Endothelial cell of umbilical vein (primary cell): Measurements from ENCODE around the gene CPNE5. TPM values are rescaled to one million over a fixed set of nuclear protein-coding genes. Genes with fewer than 3 reads are reported as not detected.

Source experiments
- BruUV-seq: library from RNA; stranded (reverse); fragments of 400-500 nt; replicated peaks from 2 replicates; lab custom pipeline; 2021; lab: Mats Ljungman, UMichigan
- CTCF ChIA-PET: fragments of 300-600, 350-600 bp; sonication (Branson Sonifier 250); formaldehyde crosslinking; loops from one replicate; lab custom pipeline; 2021; ENCODE audit warnings: antibody characterized with exemption, inconsistent platforms; lab: Charles Lee
- POLR2A ChIA-PET: fragments of 300-600, 350-600 bp; sonication (Branson Sonifier 250); formaldehyde crosslinking; loops from one replicate; lab custom pipeline; 2021; ENCODE audit warnings: antibody characterized with exemption, inconsistent platforms; lab: Charles Lee
- DNase-seq: peaks from one replicate; pipeline ENCODE4 v3.0.0-alpha.2; 2011; ENCODE audit warnings: low read depth, low spot score
- FAIRE-seq: peaks from 2 replicates; lab custom pipeline; 2011; peaks lifted over from hg19 to GRCh38; lab: Jason Lieb, UNC
- H2AFZ ChIP-seq: 2 replicates; pipeline ENCODE4 v1.6.0; 2012; ENCODE audit warnings: low read depth, low read length, control low read depth, inconsistent platforms
- H3K27ac ChIP-seq: 2 replicates; pipeline ENCODE4 v1.5.1; 2011; ENCODE audit warnings: low read depth, mild to moderate bottlenecking, control low read depth, low read length, moderate library complexity; ENCODE audit not compliant: insufficient read depth
- H3K27me3 ChIP-seq, 2 experiments: 2 replicates each; pipeline versions ENCODE4 v1.6.0 to v1.6.1; 2011; ENCODE audit warnings: low read length in 2 of 2, mixed read lengths in 1 of 2; ENCODE audit not compliant: control insufficient read depth in 2 of 2, insufficient read depth in 2 of 2
- H3K36me3 ChIP-seq, 2 experiments: 2 replicates in 1 of 2; 3 replicates in 1 of 2; pipeline ENCODE4 v1.5.1; 2011; ENCODE audit warnings: low read length in 2 of 2, mild to moderate bottlenecking in 1 of 2, moderate library complexity in 1 of 2; ENCODE audit not compliant: control insufficient read depth in 2 of 2, insufficient read depth in 2 of 2; ENCODE audit errors: extremely low read depth in 1 of 2
- H3K4me1 ChIP-seq: 3 replicates; pipeline ENCODE4 v1.5.1; 2011; ENCODE audit warnings: mild to moderate bottlenecking, low read length; ENCODE audit not compliant: control insufficient read depth, insufficient read depth; ENCODE audit errors: extremely low read depth
- H3K4me2 ChIP-seq: 2 replicates; pipeline ENCODE4 v1.6.1; 2011; ENCODE audit warnings: low read length, control low read depth, mixed read lengths; ENCODE audit not compliant: insufficient read depth
- H3K4me3 ChIP-seq, 3 experiments: fragments of 200-600 bp in 1 of 3; sonication (generic), shearing (Covaris generic) in 1 of 3; replicated peaks in 1 of 3; 2 replicates each; pipeline ENCODE4 v1.5.1; 2011 to 2016; ENCODE audit warnings: control low read depth in 3 of 3, low read length in 3 of 3, mild to moderate bottlenecking in 2 of 3, inconsistent platforms in 1 of 3, low read depth in 1 of 3, moderate library complexity in 1 of 3; ENCODE audit not compliant: insufficient read depth in 1 of 3
- H3K79me2 ChIP-seq: 2 replicates; pipeline ENCODE4 v1.6.0; 2012; ENCODE audit warnings: low read length, inconsistent platforms; ENCODE audit not compliant: control insufficient read depth, insufficient read depth
- H3K9ac ChIP-seq: replicated peaks from 2 replicates; pipeline ENCODE3; 2011; ENCODE audit warnings: low read length, control low read depth; ENCODE audit not compliant: insufficient read depth; ENCODE audit errors: extremely low read depth
- H3K9me1 ChIP-seq: replicated peaks from 3 replicates; pipeline ENCODE4 v1.6.0; 2011; ENCODE audit warnings: mild to moderate bottlenecking, low read length; ENCODE audit not compliant: control insufficient read depth, insufficient read depth; ENCODE audit errors: extremely low read depth
- H3K9me3 ChIP-seq: replicated peaks from 2 replicates; pipeline ENCODE4 v1.5.1; 2012; ENCODE audit warnings: low read length, inconsistent platforms; ENCODE audit not compliant: control insufficient read depth, insufficient read depth
- H4K20me1 ChIP-seq: replicated peaks from 2 replicates; pipeline ENCODE3; 2011; ENCODE audit warnings: mild to moderate bottlenecking, low read length; ENCODE audit not compliant: control insufficient read depth, insufficient read depth; ENCODE audit errors: extremely low read depth
- CTCF ChIP-seq, 2 donors: IDR thresholded peaks; 1 replicate in 1 of 2; 2 replicates in 1 of 2; pipeline ENCODE4 v1.5.1; 2011; ENCODE audit warnings: low read length in 2 of 2, mild to moderate bottlenecking in 2 of 2, moderate library complexity in 2 of 2, control low read depth in 1 of 2, inconsistent platforms in 1 of 2, low read depth in 1 of 2; ENCODE audit not compliant: insufficient read depth in 1 of 2; ENCODE audit errors: extremely low read depth in 1 of 2
- EZH2 ChIP-seq: IDR thresholded peaks from 2 replicates; pipeline ENCODE4 v1.6.1; 2012; ENCODE audit warnings: borderline replicate concordance, low read depth, mild to moderate bottlenecking, moderate library complexity, low read length, inconsistent platforms; ENCODE audit not compliant: severe bottlenecking
- FOS ChIP-seq: IDR thresholded peaks from 2 replicates; pipeline ENCODE4 v1.6.1; 2011; ENCODE audit warnings: mild to moderate bottlenecking, low read length, moderate library complexity, borderline replicate concordance; ENCODE audit not compliant: insufficient read depth
- GATA2 ChIP-seq: IDR thresholded peaks from 2 replicates; pipeline ENCODE4 v1.7.0; 2011; ENCODE audit warnings: low read depth, mild to moderate bottlenecking, moderate library complexity, mixed read lengths, low read length; ENCODE audit not compliant: insufficient read length, insufficient read depth
- JUN ChIP-seq: IDR thresholded peaks from 2 replicates; pipeline ENCODE4 v1.6.1; 2011; ENCODE audit warnings: borderline replicate concordance, low read depth; ENCODE audit not compliant: insufficient read length, insufficient read depth
- MAX ChIP-seq: IDR thresholded peaks from 2 replicates; pipeline ENCODE4 v1.6.1; 2011; ENCODE audit not compliant: insufficient read depth, insufficient read length
- MYC ChIP-seq: IDR thresholded peaks from one replicate; pipeline ENCODE4 v1.6.1; 2011; ENCODE audit warnings: mild to moderate bottlenecking, low read depth, low read length
- POLR2A ChIP-seq: IDR thresholded peaks from 2 replicates; pipeline ENCODE4 v1.6.1; 2012; ENCODE audit warnings: low read depth, mild to moderate bottlenecking, control low read depth, low read length
- POLR2AphosphoS5 ChIP-seq: IDR thresholded peaks from 2 replicates; pipeline ENCODE4 v1.6.1; 2012; ENCODE audit warnings: low read depth, mild to moderate bottlenecking, control low read depth, low read length, moderate library complexity; ENCODE audit not compliant: insufficient read depth
- dilution Hi-C: fragments of 300-500 bp; cut with MboI; formaldehyde crosslinking; loops from one replicate; pipeline ENCODE4 v1.15.0; 2019; ENCODE audit warnings: low sequenced_read_pairs; ENCODE audit not compliant: extremely low pct_ligation_motif_present
- intact Hi-C: fragments of 100-400 bp; cut with micrococcal nuclease; formaldehyde crosslinking; loops from one replicate; pipeline ENCODE4 v1.10.0; 2022
- polyA plus RNA-seq, 4 experiments: library from polyadenylated mRNA; depleted of rRNA in 3 of 4; stranded (reverse) in 3 of 4; unstranded in 1 of 4; fragments of >200 nt; gene quantifications; 2 replicates each; pipeline versions ENCODE4 v1.2.1 to v1.2.3, GENCODE V29; 2011 to 2012; ENCODE audit warnings: missing spikeins in 1 of 4
- total RNA-seq: library from RNA; stranded (reverse); gene quantifications from 2 replicates; pipeline ENCODE4 v1.2.3, GENCODE V29; 2021

The CPNE5 gene
- total and polyA plus RNA-seq, 2 donors (not counting 3 experiments of a cell fraction or from before 2014, with no cell fraction given), result 18.8 to 49.4 TPM

GRCh38 chr6:36737043-36737785 lies 102.0 kb downstream of the CPNE5 start:
- Histone ChIP-seq H3K9me3 (no peaks in the 10 kb centered on the region), H3K36me3 (no peaks in the 10 kb centered on the region), H3K79me2 (no peaks in the 10 kb centered on the region), H3K27ac (no peak overlapping the region), H3K4me1 (peaks cover 42% of the 10 kb centered on the region), H2AFZ (no peak overlapping the region), H3K27me3 (no peaks in the 10 kb centered on the region), H3K4me3 (no peak overlapping the region), H4K20me1 (no peaks in the 10 kb centered on the region), H3K9me1 (no peaks in the 10 kb centered on the region), H3K9ac (no peak overlapping the region), H3K4me2 (no peak overlapping the region)
- TF ChIP-seq JUN (no peak), MAX (no peak), FOS (no peak), POLR2AphosphoS5 (no peak), POLR2A (no peak), MYC (no peak), EZH2 (no peak), GATA2 (no peak), CTCF (IDR thresholded peaks at IDR 0.05; ENCODE audit: extremely low read depth in 1 of 2, insufficient read depth in 1 of 2, low read depth in 1 of 2, low read length in 2 of 2) (no peak)
- dilution Hi-C loops, result no loop called here
- DNase-seq, result no peak
- no peak for FAIRE-seq
- no TSS peak for BruUV-seq
- ChIA-PET CTCF (interaction anchor here (2.9 kb wide), 1 partner anchor 22 kb away, joined by 22 read pairs; no protein-coding TSS in a partner anchor), POLR2A (no interaction called here)
- intact Hi-C loops, result no loop called here
